Psoas muscle (tissue), 8 donors: ENCODE measurements around the gene MRPL21. TPM values are rescaled to one million over a fixed set of nuclear protein-coding genes. Genes with fewer than 3 reads are reported as not detected.

Experiments
- ATAC-seq, 4 donors: fragments of 200-7000 bp; cut with Tn5 transposase; one replicate each; pipeline ENCODE4 v1.9.1; 2020; ENCODE audit warnings: moderate library complexity in 3 of 4, mild to moderate bottlenecking in 2 of 4
- DNase-seq, 2 donors: peaks; one replicate each; pipeline ENCODE4 v3.0.0-alpha.2; 2020
- H3K27ac ChIP-seq: fragments of 200-600 bp; one replicate; pipeline ENCODE4 v1.8.0; 2022
- H3K27me3 ChIP-seq, 3 donors: fragments of 200-600 bp in 1 of 3; one replicate each; pipeline versions ENCODE4 v1.6.1 to v1.8.0; 2013 to 2022; ENCODE audit warnings: low read length in 2 of 3, mild to moderate bottlenecking in 2 of 3, moderate library complexity in 1 of 3; ENCODE audit not compliant: insufficient read depth in 3 of 3
- H3K36me3 ChIP-seq, 2 donors: fragments of 200-600 bp in 1 of 2; one replicate each; pipeline versions ENCODE4 v1.6.1 to v1.8.0; 2013 to 2022; ENCODE audit warnings: low read depth in 1 of 2, mild to moderate bottlenecking in 1 of 2, moderate library complexity in 1 of 2; ENCODE audit not compliant: insufficient read depth in 1 of 2
- H3K4me1 ChIP-seq: fragments of 200-600 bp; one replicate; pipeline ENCODE4 v1.8.0; 2022
- H3K4me3 ChIP-seq: fragments of 200-600 bp; one replicate; pipeline ENCODE4 v1.8.0; 2022; ENCODE audit warnings: mild to moderate bottlenecking
- H3K9me3 ChIP-seq: fragments of 200-600 bp; one replicate; pipeline ENCODE4 v1.8.0; 2022
- CTCF ChIP-seq: fragments of 200-600 bp; IDR thresholded peaks from one replicate; pipeline ENCODE4 v1.8.0; 2022; ENCODE audit warnings: antibody characterized with exemption
- WGBS, 3 donors: extraction: QIAGEN DNeasy Blood & Tissue Kit; methylation state at CpG; one replicate each; pipeline versions ENCODE4 v1.1.6 to v1.1.7; 2013; 5-methylcytosine and 5-hydroxymethylcytosine counted together
- intact Hi-C, 2 donors: fragments of 100-400 bp; cut with DNase I; formaldehyde crosslinking; loops; one replicate each; pipeline versions ENCODE4 v1.11.0 to v1.14.2; 2022
- polyA plus RNA-seq, 3 donors: library from polyadenylated mRNA; stranded (reverse); fragments of 200-250 nt; gene quantifications; one replicate each; pipeline ENCODE4 v1.2.3, GENCODE V29; 2013
- total RNA-seq, 4 donors: library from RNA; stranded (reverse); fragmentation: NEBNext Ultra II Directional in 2 of 4; extraction: Animal tissue kit (Norgen Biotek cat#: 25700) in 2 of 4; gene quantifications; one replicate each; pipeline versions ENCODE4 v1.2.1 to v1.2.4, GENCODE V29; 2021 to 2023
- donor health status: healthy with polysubstance abuse.
- donor health status: DM: no; HTN: no; CAD: no; lungs with moderate emphysema.
- donor health status: Bipolar disorder and iron deficiency.
- donor health status: healthy.
- donor health status: DM: yes; HTN: yes; CAD: no.
- donor health status: DM: no; HTN: no; CAD: no.
- donor health status: DM: no; HTN: no; CAD: no.
- donor health status: DM: yes; HTN: yes; CAD: no.

The MRPL21 gene
- total and polyA plus RNA-seq, 7 donors: 59.2 to 181 (median 104) TPM

GRCh38 chr11:68843703-68844312, 59.8 kb downstream of the MRPL21 start:
- peak; percentile 32 for TF ChIP-seq CTCF
- H3K27ac ChIP-seq: no peak overlapping the region
- no peaks in the 10 kb centered on the region for H3K36me3 ChIP-seq
- peak; percentile 62 to 78 for DNase-seq
- peak overlapping the region; percentile 80 for H3K4me3 ChIP-seq
- 31 to 35% (median 34%) methylated on average over 53 to 54 of the region's 54 CpGs for WGBS, 3 donors
- H3K9me3 ChIP-seq: no peaks in the 10 kb centered on the region
- H3K4me1 ChIP-seq: peaks cover 16% of the 10 kb centered on the region
- ATAC-seq: peak in 2 of 4 donors; percentile 19 to 21
- H3K27me3 ChIP-seq: no peaks in the 10 kb centered on the region
- intact Hi-C loops: loop anchor here in 1 of 2 donors (10.0 kb wide), 1 partner anchor 201 kb away; the partner anchor contains the start of gene TPCN2

- peak overlapping the region; percentile 80 for H3K4me3 ChIP-seq
- no peaks in the 10 kb centered on the region for H3K27me3 ChIP-seq
- no peak for TF ChIP-seq CTCF
- H3K36me3 ChIP-seq: no peaks in the 10 kb centered on the region
- H3K27ac ChIP-seq: no peak overlapping the region
- no peaks in the 10 kb centered on the region for H3K9me3 ChIP-seq
- 34 to 47% (median 39%) methylated on average over 23 of the region's 23 CpGs for WGBS, 3 donors
- H3K4me1 ChIP-seq: peaks cover 23% of the 10 kb centered on the region
- DNase-seq (no peak), ATAC-seq (no peak)
- intact Hi-C loops: loop anchor here in 1 of 2 donors (10.0 kb wide), 1 partner anchor 202 kb away; the partner anchor contains the start of gene TPCN2
Measured at GRCh38 chr11:68843052-68843561, 60.5 kb downstream of the MRPL21 start.

- intact Hi-C loops: loop anchor here in 1 of 2 donors (10.0 kb wide), 1 partner anchor 202 kb away; the partner anchor contains the start of gene TPCN2
- no peaks in the 10 kb centered on the region for H3K27me3 ChIP-seq
- DNase-seq: no peak
- TF ChIP-seq CTCF: no peak
- 43 to 53% (median 49%) methylated on average over 25 of the region's 25 CpGs for WGBS, 3 donors
- no peaks in the 10 kb centered on the region for H3K9me3 ChIP-seq
- H3K36me3 ChIP-seq: no peaks in the 10 kb centered on the region
- peak overlapping the region; percentile 80 for H3K4me3 ChIP-seq
- no peak overlapping the region for H3K27ac ChIP-seq
- ATAC-seq: no peak
- peaks cover 29% of the 10 kb centered on the region for H3K4me1 ChIP-seq
Measured at GRCh38 chr11:68842427-68843051, 61.1 kb downstream of the MRPL21 start.

GRCh38 chr11:68841718-68842426, 61.8 kb downstream of the MRPL21 start, which contains the start of gene CPT1A:
Gene CPT1A (minus strand): TSS chr11:68841916. CDS start chr11:68815474, 26,442 bp downstream.
- no peak for TF ChIP-seq CTCF
- no peaks in the 10 kb centered on the region for H3K27me3 ChIP-seq
- H3K4me3 ChIP-seq: peak within 1 kb of the TSS; percentile 80
- no peaks in the 10 kb centered on the region for H3K36me3 ChIP-seq
- peaks cover 35% of the 10 kb centered on the region for H3K4me1 ChIP-seq
- peak within 1 kb of the TSS; percentile 94 for H3K27ac ChIP-seq
- ATAC-seq (peak; percentile 39 to 50 (median 44)), DNase-seq (peak; percentile 83 to 85)
- intact Hi-C loops: loop anchor here in 1 of 2 donors (2.0 to 10.0 kb wide), 2 partner anchors 31 to 203 kb away; partner anchors contain the start of gene TPCN2
- no peaks in the 10 kb centered on the region for H3K9me3 ChIP-seq
- WGBS, 3 donors: 6 to 7% (median 7%) methylated on average over 60 to 82 of the region's 82 CpGs

Other genes starting within 250 kb of the MRPL21 start
- gene GAL, start 219.3 kb downstream of the MRPL21 start, total RNA-seq: under 1 TPM in 1 of 4 donors, not detected in 3; 0.38 TPM
- gene GAL, start 219.3 kb downstream of the MRPL21 start, polyA plus RNA-seq: 1 to 10 TPM in 1 of 3 donors, not detected in 2; 5.6 TPM
- gene TESMIN, start 152.3 kb downstream of the MRPL21 start, total RNA-seq: under 1 TPM; 0.24 to 0.44 (median 0.37) TPM
- under 1 TPM; 0.03 to 0.25 (median 0.07) TPM for gene TESMIN, start 152.3 kb downstream of the MRPL21 start, polyA plus RNA-seq
- 10 to 100 TPM in 3 of 4 donors, 1 to 10 TPM in 1; 9.7 to 29.2 (median 15.0) TPM for gene CPT1A, start 61.9 kb downstream of the MRPL21 start, total RNA-seq
- gene CPT1A, start 61.9 kb downstream of the MRPL21 start, polyA plus RNA-seq: 10 to 100 TPM in 2 of 3 donors, 1 to 10 TPM in 1; 8.6 to 12.9 (median 11.5) TPM
- gene IGHMBP2, start 59 bp upstream of the MRPL21 start, total RNA-seq: 10 to 100 TPM; 12.1 to 18.4 (median 13.0) TPM
- gene IGHMBP2, start 59 bp upstream of the MRPL21 start, polyA plus RNA-seq: 10 to 100 TPM; 12.4 to 19.0 (median 17.7) TPM
- not detected for gene MRGPRD, start 77.2 kb upstream of the MRPL21 start, total RNA-seq
- not detected for gene MRGPRD, start 77.2 kb upstream of the MRPL21 start, polyA plus RNA-seq
- 1 to 10 TPM; 1.7 to 2.9 (median 2.6) TPM for gene MRGPRF, start 109.4 kb upstream of the MRPL21 start, total RNA-seq
- gene MRGPRF, start 109.4 kb upstream of the MRPL21 start, polyA plus RNA-seq: 1 to 10 TPM; 1.8 to 3.8 (median 2.8) TPM
- 1 to 10 TPM; 3.5 to 6.0 (median 3.9) TPM for gene TPCN2, start 145.1 kb upstream of the MRPL21 start, total RNA-seq
- gene TPCN2, start 145.1 kb upstream of the MRPL21 start, polyA plus RNA-seq: 1 to 10 TPM; 2.2 to 3.1 (median 3.1) TPM